ENCODE measurements around the gene SCYL1. TPM values are rescaled to one million over a fixed set of nuclear protein-coding genes. Genes with fewer than 3 reads are reported as not detected.

Gene SCYL1
- total and polyA plus RNA-seq, 12 donors = 52.3 to 395 (median 148) TPM

DNA sequence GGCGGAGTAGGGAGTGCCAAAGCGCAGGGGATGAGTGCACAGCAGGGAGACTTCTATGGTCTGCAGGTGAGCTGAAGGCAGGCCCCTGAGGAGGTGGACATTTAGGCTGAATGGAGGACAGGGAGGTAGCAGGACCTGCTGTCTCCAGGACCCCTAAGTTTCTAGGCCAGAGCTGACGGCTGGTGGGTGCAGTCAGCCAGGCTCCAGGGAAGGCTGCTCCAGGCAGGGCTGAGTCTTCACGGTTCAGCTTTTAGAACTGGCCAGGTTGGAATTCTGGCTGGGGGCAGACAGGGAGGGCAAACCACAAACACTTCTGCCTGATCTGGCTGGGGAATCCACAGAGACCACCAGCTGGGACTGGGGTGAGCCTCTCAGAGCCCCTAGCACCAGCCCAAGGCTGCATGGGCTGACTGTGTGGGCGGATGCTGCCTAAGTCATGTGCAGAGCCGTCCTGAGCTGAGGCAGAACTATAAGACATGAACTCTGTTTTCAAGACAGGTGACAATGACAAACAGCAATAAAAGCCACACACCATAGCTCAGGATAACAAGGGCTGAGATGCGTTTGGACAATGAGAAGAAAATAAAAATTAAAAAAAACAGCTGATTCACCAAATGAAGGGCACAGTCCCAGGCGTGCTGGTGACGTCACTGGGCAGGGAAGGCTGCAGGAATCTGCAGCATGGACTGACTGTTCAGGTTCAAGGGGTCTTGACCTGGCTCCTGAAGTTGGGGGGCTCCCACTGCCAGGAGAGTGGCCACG is 36.4 kb upstream of the SCYL1 start:
- Histone ChIP-seq H3K4me1 (replicated peaks in 1 of 2) (peaks cover 75 to 85% of the 10 kb centered on the region in 2 donors), H3K9me3 (replicated peaks in 1 of 3) (no peaks in the 10 kb centered on the region), H3K36me3 (replicated peaks in 1 of 2) (no peaks in the 10 kb centered on the region), H3K27ac (peak overlapping the region; percentile 95 to 100 (median 99)), H3K4me3 (peak overlapping the region in 1 of 4 donors; percentile 45), H3K27me3 (no peaks in the 10 kb centered on the region)
- TF ChIP-seq, protein P1, sequence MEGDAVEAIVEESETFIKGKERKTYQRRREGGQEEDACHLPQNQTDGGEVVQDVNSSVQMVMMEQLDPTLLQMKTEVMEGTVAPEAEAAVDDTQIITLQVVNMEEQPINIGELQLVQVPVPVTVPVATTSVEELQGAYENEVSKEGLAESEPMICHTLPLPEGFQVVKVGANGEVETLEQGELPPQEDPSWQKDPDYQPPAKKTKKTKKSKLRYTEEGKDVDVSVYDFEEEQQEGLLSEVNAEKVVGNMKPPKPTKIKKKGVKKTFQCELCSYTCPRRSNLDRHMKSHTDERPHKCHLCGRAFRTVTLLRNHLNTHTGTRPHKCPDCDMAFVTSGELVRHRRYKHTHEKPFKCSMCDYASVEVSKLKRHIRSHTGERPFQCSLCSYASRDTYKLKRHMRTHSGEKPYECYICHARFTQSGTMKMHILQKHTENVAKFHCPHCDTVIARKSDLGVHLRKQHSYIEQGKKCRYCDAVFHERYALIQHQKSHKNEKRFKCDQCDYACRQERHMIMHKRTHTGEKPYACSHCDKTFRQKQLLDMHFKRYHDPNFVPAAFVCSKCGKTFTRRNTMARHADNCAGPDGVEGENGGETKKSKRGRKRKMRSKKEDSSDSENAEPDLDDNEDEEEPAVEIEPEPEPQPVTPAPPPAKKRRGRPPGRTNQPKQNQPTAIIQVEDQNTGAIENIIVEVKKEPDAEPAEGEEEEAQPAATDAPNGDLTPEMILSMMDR (IDR thresholded peaks at IDR 0.05) = no peak
- peak in 1 of 2 donors; percentile 61 for TF ChIP-seq POLR2A (IDR thresholded peaks at IDR 0.05)
- intact Hi-C loops (cut with DNase I) = no loop called here
- DNase-seq = peak; percentile 83 to 93 (median 91)
- 20 to 39% (median 27%) methylated on average over 10 of the region's 10 CpGs for WGBS, 4 donors

DNA sequence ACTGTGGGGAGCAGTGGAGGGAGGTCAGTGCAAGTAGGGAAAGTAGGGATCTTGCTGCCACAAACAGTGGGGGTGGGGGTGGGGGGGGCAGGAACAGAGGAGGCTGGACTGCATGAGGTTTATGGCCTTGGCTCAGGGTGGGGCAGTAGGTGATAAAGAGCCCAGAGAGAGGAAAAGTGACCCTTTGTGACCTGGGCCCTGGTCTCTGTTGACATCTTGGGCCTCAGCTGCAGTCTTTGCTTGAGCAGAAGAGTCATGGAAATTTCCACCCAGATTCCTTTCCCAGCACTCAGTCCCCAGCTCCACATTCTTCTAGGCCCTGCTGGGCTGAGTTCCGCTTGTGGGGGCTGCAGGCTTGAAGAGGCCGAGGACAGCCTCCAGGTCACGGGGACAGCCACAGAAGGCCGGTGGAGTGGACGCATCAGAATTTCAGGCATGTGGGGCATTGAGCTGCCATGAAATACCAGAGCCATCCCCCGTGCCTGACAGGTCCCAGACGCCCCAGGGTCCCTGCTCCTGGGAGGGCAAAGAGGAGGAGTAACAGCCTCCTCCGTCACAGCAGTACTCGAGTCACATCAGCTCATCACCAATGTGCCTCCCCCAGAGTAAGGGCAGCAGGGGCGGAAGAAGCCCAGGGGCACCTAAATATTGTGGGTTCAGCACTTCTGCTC is 35.7 kb upstream of the SCYL1 start:
- H3K27me3 ChIP-seq = no peaks in the 10 kb centered on the region
- H3K4me3 ChIP-seq = peak overlapping the region in 1 of 4 donors; percentile 8
- peak overlapping the region; percentile 95 to 100 (median 99) for H3K27ac ChIP-seq
- intact Hi-C loops (cut with DNase I) = no loop called here
- DNase-seq = peak in 6 of 7 donors; percentile 78 to 93 (median 92)
- H3K36me3 ChIP-seq (replicated peaks in 1 of 2) = no peaks in the 10 kb centered on the region
- TF ChIP-seq POLR2A (IDR thresholded peaks at IDR 0.05) = peak in 1 of 2 donors; percentile 60
- TF ChIP-seq, protein P1 (IDR thresholded peaks at IDR 0.05) = peak in 1 of 6 experiments; percentile 10
- H3K4me1 ChIP-seq (replicated peaks in 1 of 2) = peaks cover 82 to 92% of the 10 kb centered on the region in 2 donors
- WGBS, 4 donors = 20 to 30% (median 24%) methylated on average over 10 of the region's 10 CpGs
- H3K9me3 ChIP-seq (replicated peaks in 1 of 3) = no peaks in the 10 kb centered on the region

DNA sequence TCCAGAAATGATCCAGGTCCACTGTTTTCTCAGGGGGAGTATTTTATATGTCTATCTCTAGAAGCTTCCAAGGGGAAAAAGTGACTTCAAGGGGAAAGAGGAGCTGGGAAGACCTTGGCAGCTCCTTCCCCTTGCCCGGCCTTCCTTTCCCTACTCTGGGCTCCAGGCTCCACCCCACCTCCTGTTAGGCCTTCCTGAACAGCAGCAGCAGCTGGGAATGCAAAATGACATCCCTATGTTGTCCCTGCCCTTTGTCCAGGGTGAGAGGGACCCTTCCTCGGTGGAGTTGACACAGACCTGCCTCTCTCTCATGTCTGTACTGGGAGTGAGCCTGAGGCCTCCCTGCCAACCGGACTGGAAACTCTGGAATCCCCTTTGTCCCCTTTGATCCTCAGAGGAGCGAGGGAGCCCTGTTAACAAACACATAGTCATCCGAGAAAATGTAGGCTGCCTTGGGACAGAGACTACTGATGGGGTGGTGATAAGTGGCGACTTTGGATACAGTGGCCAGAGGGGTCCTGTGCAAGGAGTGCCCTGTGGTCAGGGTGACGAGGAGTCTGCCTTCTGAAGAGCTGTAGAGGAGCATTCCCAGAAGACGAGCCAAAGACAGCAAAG is 35.1 kb upstream of the SCYL1 start:
- DNase-seq = peak in 6 of 7 donors; percentile 55 to 82 (median 72)
- no peaks in the 10 kb centered on the region for H3K9me3 ChIP-seq (replicated peaks in 1 of 3)
- intact Hi-C loops (cut with DNase I) = loop anchor here in 1 of 2 donors (2.0 kb wide), 1 partner anchor 19 kb away; no protein-coding TSS in a partner anchor
- peaks cover 87 to 97% of the 10 kb centered on the region in 2 donors for H3K4me1 ChIP-seq (replicated peaks in 1 of 2)
- TF ChIP-seq POLR2A (IDR thresholded peaks at IDR 0.05) = no peak
- TF ChIP-seq, protein P1 (IDR thresholded peaks at IDR 0.05) = no peak
- H3K27me3 ChIP-seq = no peaks in the 10 kb centered on the region
- peak overlapping the region in 1 of 4 donors; percentile 8 for H3K4me3 ChIP-seq
- H3K36me3 ChIP-seq (replicated peaks in 1 of 2) = no peaks in the 10 kb centered on the region
- WGBS, 4 donors = 21 to 46% (median 38%) methylated on average over 4 to 8 of the region's 8 CpGs
- peak overlapping the region; percentile 95 to 100 (median 99) for H3K27ac ChIP-seq

DNA sequence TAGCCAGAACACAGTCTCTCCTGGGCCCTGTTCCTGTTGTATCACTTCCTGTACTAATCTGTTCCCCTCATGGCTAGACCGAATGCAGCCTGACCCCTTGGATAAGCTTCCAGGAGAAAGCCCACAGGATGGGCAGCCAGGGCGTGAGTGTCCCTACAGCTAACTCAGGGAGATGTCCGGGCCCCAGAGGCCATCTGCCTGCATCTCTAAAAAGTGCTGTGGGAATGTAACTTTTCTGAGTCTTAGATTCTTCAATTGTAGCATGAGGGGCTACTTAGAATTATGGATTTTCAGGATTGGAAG is 33.8 kb upstream of the SCYL1 start:
- H3K27ac ChIP-seq = peak overlapping the region; percentile 95 to 100 (median 99)
- no peaks in the 10 kb centered on the region for H3K27me3 ChIP-seq
- peaks cover 93 to 97% of the 10 kb centered on the region in 2 donors for H3K4me1 ChIP-seq (replicated peaks in 1 of 2)
- H3K9me3 ChIP-seq (replicated peaks in 1 of 3) = no peaks in the 10 kb centered on the region
- intact Hi-C loops (cut with DNase I) = loop anchor here in 1 of 2 donors (2.0 kb wide), 1 partner anchor 18 kb away; no protein-coding TSS in a partner anchor
- no peak overlapping the region for H3K4me3 ChIP-seq
- DNase-seq = peak in 3 of 7 donors; percentile 29 to 41 (median 37)
- no peak for TF ChIP-seq POLR2A (IDR thresholded peaks at IDR 0.05)
- TF ChIP-seq, protein P1 (IDR thresholded peaks at IDR 0.05) = no peak
- no peaks in the 10 kb centered on the region for H3K36me3 ChIP-seq (replicated peaks in 1 of 2)
- WGBS, 4 donors = 50 to 59% (median 58%) methylated on average over 3 of the region's 3 CpGs
